HL-60 (cell line): ENCODE data around the gene ADAMTS2.

Source experiments
- DNase-seq, 2 experiments: peaks; one replicate each; pipeline ENCODE4 v3.0.0-alpha.2; 2010 to 2020; ENCODE audit warnings: low read depth in 1 of 2, low spot score in 1 of 2
- H3K27ac ChIP-seq: fragments of 250-450 bp; sonication (Bioruptor Pico); replicated peaks from 2 replicates; pipeline ENCODE4 v1.5.1; 2020; ENCODE audit warnings: mild to moderate bottlenecking, moderate library complexity
- H3K27me3 ChIP-seq: fragments of 250-450 bp; sonication (Bioruptor Pico); 2 replicates; pipeline ENCODE4 v1.5.1; 2021; ENCODE audit warnings: mild to moderate bottlenecking, moderate library complexity; ENCODE audit not compliant: insufficient read depth, poor library complexity, severe bottlenecking
- H3K4me3 ChIP-seq: replicated peaks from 2 replicates; pipeline ENCODE4 v1.5.1; 2011; ENCODE audit warnings: mild to moderate bottlenecking, control low read depth, low read length; ENCODE audit not compliant: insufficient read depth
- CTCF ChIP-seq: IDR thresholded peaks from one replicate; pipeline ENCODE4 v1.5.1; 2011; ENCODE audit warnings: low read length, control low read depth, inconsistent platforms; ENCODE audit not compliant: insufficient read depth
- GABPA ChIP-seq: IDR thresholded peaks from 2 replicates; pipeline ENCODE4 v1.6.1; 2012; ENCODE audit warnings: low read depth
- POLR2AphosphoS5 ChIP-seq: IDR thresholded peaks from 2 replicates; pipeline ENCODE4 v1.6.1; 2012; ENCODE audit warnings: low read depth
- SPI1 ChIP-seq: IDR thresholded peaks from 2 replicates; pipeline ENCODE4 v1.6.1; 2012; ENCODE audit warnings: low read depth, mild to moderate bottlenecking, borderline replicate concordance
- long read RNA-seq: library from polyadenylated mRNA; unstranded; transcript quantifications from one replicate; pipeline ENCODE4 v2.0.0, GENCODE V29; 2020
- TF ChIP-seq, protein P1 (sequence below): IDR thresholded peaks from 2 replicates; pipeline ENCODE4 v1.6.1; 2012; ENCODE audit warnings: low read depth; ENCODE audit not compliant: insufficient replicate concordance

ADAMTS2 gene
- long read RNA-seq = 0 reads

- peak; percentile 6 to 22 for DNase-seq
- H3K27me3 ChIP-seq = peaks cover 39% of the 10 kb centered on the region
- H3K27ac ChIP-seq = no peak within 1 kb of the TSS
- H3K4me3 ChIP-seq = no peak within 1 kb of the TSS
- no peak for TF ChIP-seq GABPA
- TF ChIP-seq, protein P1, sequence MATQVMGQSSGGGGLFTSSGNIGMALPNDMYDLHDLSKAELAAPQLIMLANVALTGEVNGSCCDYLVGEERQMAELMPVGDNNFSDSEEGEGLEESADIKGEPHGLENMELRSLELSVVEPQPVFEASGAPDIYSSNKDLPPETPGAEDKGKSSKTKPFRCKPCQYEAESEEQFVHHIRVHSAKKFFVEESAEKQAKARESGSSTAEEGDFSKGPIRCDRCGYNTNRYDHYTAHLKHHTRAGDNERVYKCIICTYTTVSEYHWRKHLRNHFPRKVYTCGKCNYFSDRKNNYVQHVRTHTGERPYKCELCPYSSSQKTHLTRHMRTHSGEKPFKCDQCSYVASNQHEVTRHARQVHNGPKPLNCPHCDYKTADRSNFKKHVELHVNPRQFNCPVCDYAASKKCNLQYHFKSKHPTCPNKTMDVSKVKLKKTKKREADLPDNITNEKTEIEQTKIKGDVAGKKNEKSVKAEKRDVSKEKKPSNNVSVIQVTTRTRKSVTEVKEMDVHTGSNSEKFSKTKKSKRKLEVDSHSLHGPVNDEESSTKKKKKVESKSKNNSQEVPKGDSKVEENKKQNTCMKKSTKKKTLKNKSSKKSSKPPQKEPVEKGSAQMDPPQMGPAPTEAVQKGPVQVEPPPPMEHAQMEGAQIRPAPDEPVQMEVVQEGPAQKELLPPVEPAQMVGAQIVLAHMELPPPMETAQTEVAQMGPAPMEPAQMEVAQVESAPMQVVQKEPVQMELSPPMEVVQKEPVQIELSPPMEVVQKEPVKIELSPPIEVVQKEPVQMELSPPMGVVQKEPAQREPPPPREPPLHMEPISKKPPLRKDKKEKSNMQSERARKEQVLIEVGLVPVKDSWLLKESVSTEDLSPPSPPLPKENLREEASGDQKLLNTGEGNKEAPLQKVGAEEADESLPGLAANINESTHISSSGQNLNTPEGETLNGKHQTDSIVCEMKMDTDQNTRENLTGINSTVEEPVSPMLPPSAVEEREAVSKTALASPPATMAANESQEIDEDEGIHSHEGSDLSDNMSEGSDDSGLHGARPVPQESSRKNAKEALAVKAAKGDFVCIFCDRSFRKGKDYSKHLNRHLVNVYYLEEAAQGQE = no peak
- no peak for TF ChIP-seq POLR2AphosphoS5
- TF ChIP-seq SPI1 = no peak
- no peak for TF ChIP-seq CTCF
Measured at GRCh38 chr5:179345433-179346321, at the start of gene ADAMTS2. Gene ADAMTS2 (minus strand): TSS chr5:179345461. CDS start chr5:179345328, 133 bp downstream.

DNA sequence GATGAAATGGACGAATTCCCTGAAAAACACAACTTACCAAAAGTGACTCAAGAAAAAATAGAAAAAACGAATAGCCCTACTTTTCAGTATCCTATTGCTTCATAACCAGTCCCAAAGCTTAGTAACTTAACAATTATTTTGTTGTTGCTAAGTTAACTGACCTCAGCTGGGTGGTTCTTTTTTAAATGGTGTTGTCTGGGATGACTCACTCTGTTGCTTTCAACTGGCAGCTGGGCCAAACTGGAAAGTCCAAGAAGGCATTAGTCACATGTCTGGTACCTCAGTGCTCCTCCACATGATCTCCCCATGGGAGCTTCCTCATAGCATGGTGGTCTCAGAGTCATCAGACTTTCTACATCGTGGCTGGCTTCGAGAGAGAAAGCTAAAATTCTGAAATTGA is 47.8 kb upstream of the ADAMTS2 start:
- TF ChIP-seq SPI1 (no peak), POLR2AphosphoS5 (no peak)
- DNase-seq = no peak
- Histone ChIP-seq H3K4me3 (no peak overlapping the region), H3K27ac (no peak overlapping the region), H3K27me3 (no peaks in the 10 kb centered on the region)

DNA sequence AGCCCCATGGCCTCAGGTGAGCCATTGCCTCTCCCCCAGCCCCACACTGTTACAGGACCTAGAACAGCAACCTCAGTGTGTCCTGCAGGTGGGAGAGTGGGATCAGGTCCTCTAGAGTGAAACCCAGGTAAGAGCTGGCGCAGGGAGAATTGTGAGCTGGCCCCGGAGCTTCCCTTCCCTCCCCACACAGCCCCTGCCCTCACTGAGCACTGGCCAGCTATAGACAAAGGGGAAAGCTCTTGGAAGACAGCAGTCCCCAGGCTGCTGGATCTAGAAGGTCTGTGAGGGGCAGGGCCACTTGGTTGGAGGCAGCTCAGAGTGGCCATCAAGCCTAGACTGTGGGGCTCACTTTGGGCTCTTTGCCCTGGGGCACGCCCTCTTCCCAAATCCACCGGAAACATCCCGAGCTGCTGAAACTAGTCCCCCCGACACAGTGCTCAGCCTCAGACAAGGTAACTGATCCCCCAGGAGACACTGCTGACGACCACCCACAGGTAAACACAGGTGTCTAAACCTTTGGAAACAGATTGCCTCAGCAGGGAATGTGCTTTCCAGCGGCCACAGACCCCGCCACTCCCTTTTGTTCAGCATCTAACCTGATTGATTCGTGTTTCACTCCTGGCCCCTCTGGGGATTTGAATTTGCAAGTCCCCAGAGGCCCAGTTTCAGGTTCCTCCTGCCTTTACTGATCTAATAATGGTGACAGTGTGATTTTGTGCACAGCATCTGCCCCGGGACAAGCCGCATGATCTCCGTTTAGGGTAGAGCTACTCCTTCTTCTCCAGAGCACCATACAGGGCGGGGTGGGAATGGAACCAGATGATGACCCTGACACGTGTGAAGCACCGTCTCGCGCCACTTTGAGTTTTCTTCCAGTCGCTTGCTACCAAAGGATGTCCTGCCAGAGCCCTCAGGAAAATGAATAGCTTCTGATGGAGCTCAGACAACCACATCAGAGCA is 42.2 kb upstream of the ADAMTS2 start:
- Histone ChIP-seq H3K27ac (no peak overlapping the region), H3K27me3 (no peaks in the 10 kb centered on the region), H3K4me3 (no peak overlapping the region)
- DNase-seq = no peak
- TF ChIP-seq SPI1 (no peak), GABPA (no peak), CTCF (no peak), POLR2AphosphoS5 (no peak)
- TF ChIP-seq, protein P1 = no peak

GRCh38 chr5:179385914-179386313 is 40.7 kb upstream of the ADAMTS2 start:
- H3K27ac ChIP-seq = no peak overlapping the region
- H3K4me3 ChIP-seq = no peak overlapping the region
- DNase-seq = no peak
- H3K27me3 ChIP-seq = no peaks in the 10 kb centered on the region
- TF ChIP-seq CTCF (no peak), SPI1 (no peak), POLR2AphosphoS5 (no peak), GABPA (no peak)
- TF ChIP-seq, protein P1 = no peak
